ENCODE results near the gene TPP1. TPM values are rescaled to one million over a fixed set of nuclear protein-coding genes. Genes with fewer than 3 reads are reported as not detected.

Gene TPP1
- polyA plus RNA-seq, 3 donors: 218 to 359 (median 271) TPM

GRCh38 chr11:6648501-6648900 lies 29.3 kb upstream of the TPP1 start:
- H3K9ac ChIP-seq (ENCODE audit: insufficient read depth, low read length, poor library complexity, severe bottlenecking): no peak overlapping the region
- H3K4me3 Mint-ChIP-seq: no peak overlapping the region
- H3K9me3 Mint-ChIP-seq: no peaks in the 10 kb centered on the region
- intact Hi-C loops (cut with micrococcal nuclease): no loop called here
- H3K27ac ChIP-seq (ENCODE audit: low read depth in 1 of 2, low read length in 2 of 2): peak overlapping the region in 1 of 2 donors; percentile 80
- H3K27me3 Mint-ChIP-seq (ENCODE audit: low read depth in 3 of 3): peaks cover 0 to 2% (median 0%) of the 10 kb centered on the region in 3 donors
- H3K4me3 ChIP-seq (replicated peaks in 1 of 3; ENCODE audit: low read depth in 2 of 3, low read length in 3 of 3): no peak overlapping the region
- H4K20me1 ChIP-seq (ENCODE audit: insufficient read depth, low read length): no peaks in the 10 kb centered on the region
- no peak overlapping the region for H3K4me2 ChIP-seq (replicated peaks; ENCODE audit: extremely low read depth, low read length, poor library complexity, severe bottlenecking)
- no peak overlapping the region for H3K27ac Mint-ChIP-seq
- H3K79me2 ChIP-seq (ENCODE audit: insufficient read depth, low read length): no peaks in the 10 kb centered on the region
- H3K27me3 ChIP-seq (ENCODE audit: control insufficient read depth in 2 of 2, insufficient read depth in 2 of 2, low read length in 2 of 2): no peaks in the 10 kb centered on the region
- H3K4me1 ChIP-seq (ENCODE audit: control insufficient read depth in 1 of 2, insufficient read depth in 2 of 2, low read length in 2 of 2): peaks cover 36 to 39% of the 10 kb centered on the region in 2 donors
- TF ChIP-seq CTCF (IDR thresholded peaks at IDR 0.05): no peak
- H3K9me3 ChIP-seq (replicated peaks in 1 of 2; ENCODE audit: control insufficient read depth in 1 of 2, insufficient read depth in 1 of 2, low read length in 2 of 2): no peaks in the 10 kb centered on the region
- peak in 2 of 3 donors; percentile 46 to 52 for DNase-seq
- H3K4me1 Mint-ChIP-seq: no peaks in the 10 kb centered on the region
- H3K36me3 ChIP-seq (replicated peaks in 1 of 2; ENCODE audit: control insufficient read depth in 1 of 2, insufficient read depth in 2 of 2, low read length in 2 of 2): no peaks in the 10 kb centered on the region
- H3K36me3 Mint-ChIP-seq: no peaks in the 10 kb centered on the region
- WGBS (ENCODE audit: insufficient coverage): no CpG with 5 or more reads among the region's 1 CpG
- no peak overlapping the region for H2AFZ ChIP-seq (ENCODE audit: insufficient read depth, low read depth, low read length, poor library complexity, severe bottlenecking)

GRCh38 chr11:6647836-6648235 lies 28.6 kb upstream of the TPP1 start:
- Mint-ChIP-seq H3K27ac (no peak overlapping the region), H3K4me1 (no peaks in the 10 kb centered on the region), H3K36me3 (no peaks in the 10 kb centered on the region), H3K27me3 (ENCODE audit: low read depth in 3 of 3) (peaks cover 0 to 2% (median 0%) of the 10 kb centered on the region in 3 donors), H3K9me3 (no peaks in the 10 kb centered on the region), H3K4me3 (no peak overlapping the region)
- Histone ChIP-seq H3K4me3 (replicated peaks in 1 of 3; ENCODE audit: low read depth in 2 of 3, low read length in 3 of 3) (peak overlapping the region in 1 of 3 experiments; percentile 60), H3K27ac (ENCODE audit: low read depth in 1 of 2, low read length in 2 of 2) (peak overlapping the region; percentile 78 to 80), H3K79me2 (ENCODE audit: insufficient read depth, low read length) (no peaks in the 10 kb centered on the region), H3K9me3 (replicated peaks in 1 of 2; ENCODE audit: control insufficient read depth in 1 of 2, insufficient read depth in 1 of 2, low read length in 2 of 2) (no peaks in the 10 kb centered on the region), H3K27me3 (ENCODE audit: control insufficient read depth in 2 of 2, insufficient read depth in 2 of 2, low read length in 2 of 2) (no peaks in the 10 kb centered on the region), H3K4me2 (replicated peaks; ENCODE audit: extremely low read depth, low read length, poor library complexity, severe bottlenecking) (peak overlapping the region; percentile 65), H3K9ac (ENCODE audit: insufficient read depth, low read length, poor library complexity, severe bottlenecking) (no peak overlapping the region), H3K4me1 (ENCODE audit: control insufficient read depth in 1 of 2, insufficient read depth in 2 of 2, low read length in 2 of 2) (peaks cover 36 to 39% of the 10 kb centered on the region in 2 donors), H4K20me1 (ENCODE audit: insufficient read depth, low read length) (no peaks in the 10 kb centered on the region), H2AFZ (ENCODE audit: insufficient read depth, low read depth, low read length, poor library complexity, severe bottlenecking) (peak overlapping the region; percentile 72), H3K36me3 (replicated peaks in 1 of 2; ENCODE audit: control insufficient read depth in 1 of 2, insufficient read depth in 2 of 2, low read length in 2 of 2) (no peaks in the 10 kb centered on the region)
- 100% methylated on average over 2 of the region's 2 CpGs for WGBS (ENCODE audit: insufficient coverage)
- DNase-seq: no peak
- intact Hi-C loops (cut with micrococcal nuclease): no loop called here
- no peak for TF ChIP-seq CTCF (IDR thresholded peaks at IDR 0.05)
